HCT116 (cell line): ENCODE measurements around the gene ITM2C. TPM values are rescaled to one million over a fixed set of nuclear protein-coding genes. Genes with fewer than 3 reads are reported as not detected.
A peak's percentile ranks its signal among the peaks of the same experiment; 100 is the strongest.

Experiments used
- ATAC-seq: fragments of 200-7000 bp; cut with Tn5 transposase; 2 replicates; pipeline ENCODE4 v1.9.1; 2020; ENCODE audit warnings: mild to moderate bottlenecking, moderate library complexity
- BruUV-seq: library from RNA; stranded (reverse); fragments of 400-500 nt; replicated peaks from 2 replicates; lab custom pipeline; 2021; lab: Mats Ljungman, UMichigan
- CTCF ChIA-PET: fragments of 300-600 bp; sonication (Branson Sonifier 250); formaldehyde crosslinking; loops from one replicate; lab custom pipeline; 2021; ENCODE audit warnings: antibody characterized with exemption; lab: Charles Lee
- POLR2A ChIA-PET: fragments of 300-600, 350-600 bp; sonication (Branson Sonifier 250); formaldehyde crosslinking; loops from one replicate; lab custom pipeline; 2021; ENCODE audit warnings: antibody characterized with exemption; lab: Charles Lee
- RAD21 ChIA-PET, 2 experiments: fragments of 300-600 bp; sonication (Branson Sonifier 250); formaldehyde crosslinking; loops; one replicate each; lab custom pipeline; 2023; ENCODE audit warnings: low total read pairs in 2 of 2; ENCODE audit not compliant: uncharacterized antibody in 2 of 2, unreplicated experiment in 2 of 2, low non-redundant PET in 1 of 2; lab: Charles Lee
- DNase-seq: peaks from one replicate; pipeline ENCODE4 v3.0.0-alpha.2; 2010; ENCODE audit warnings: low read depth, low spot score
- H2AFZ ChIP-seq: fragments of 200-600 bp; shearing (Covaris generic), sonication (generic); 2 replicates; pipeline ENCODE4 v1.6.1; 2017; ENCODE audit warnings: low read depth, mixed run types, mixed read lengths, antibody characterized with exemption, low read length; ENCODE audit not compliant: poor library complexity, severe bottlenecking
- H3K27ac ChIP-seq: 2 replicates; pipeline ENCODE4 v1.5.1; 2012; ENCODE audit warnings: low read depth, low read length
- H3K27me3 ChIP-seq: fragments of 200-600 bp; sonication (generic); 2 replicates; pipeline ENCODE4 v1.6.1; 2016; ENCODE audit warnings: mixed run types, low read length, mixed read lengths; ENCODE audit not compliant: insufficient read depth
- H3K36me3 ChIP-seq, 2 experiments: fragments of 200-500 bp in 1 of 2; fragments of 200-600 bp in 1 of 2; sonication (Bioruptor generic) in 1 of 2; sonication (generic) in 1 of 2; 2 replicates each; pipeline versions ENCODE4 v1.5.1 to v1.6.1; 2014 to 2016; ENCODE audit warnings: low read length in 2 of 2, inconsistent platforms in 1 of 2, mixed read lengths in 1 of 2, mixed run types in 1 of 2; ENCODE audit not compliant: insufficient read depth in 2 of 2, control insufficient read depth in 1 of 2
- H3K4me1 ChIP-seq, 2 experiments: fragments of 200-600 bp in 1 of 2; sonication (generic) in 1 of 2; 2 replicates each; pipeline versions ENCODE4 v1.5.1 to v1.6.1; 2012 to 2017; ENCODE audit warnings: low read length in 2 of 2, inconsistent platforms in 1 of 2, mild to moderate bottlenecking in 1 of 2, mixed read lengths in 1 of 2, mixed run types in 1 of 2, moderate library complexity in 1 of 2; ENCODE audit not compliant: insufficient read depth in 2 of 2, control insufficient read depth in 1 of 2
- H3K4me2 ChIP-seq: fragments of 200-600 bp; sonication (generic); 2 replicates; pipeline ENCODE4 v1.6.1; 2017; ENCODE audit warnings: mixed run types, low read length, mixed read lengths
- H3K4me3 ChIP-seq, 2 experiments: fragments of 200-600 bp in 1 of 2; sonication (generic) in 1 of 2; replicated peaks in 1 of 2; 2 replicates each; pipeline ENCODE4 v1.5.1; 2011 to 2016; ENCODE audit warnings: low read length in 2 of 2, control low read depth in 1 of 2, low read depth in 1 of 2, mild to moderate bottlenecking in 1 of 2, mixed read lengths in 1 of 2, mixed run types in 1 of 2
- H3K79me2 ChIP-seq: fragments of 200-600 bp; sonication (generic); 2 replicates; pipeline ENCODE4 v1.6.1; 2017; ENCODE audit warnings: mild to moderate bottlenecking, mixed run types, low read length, moderate library complexity, mixed read lengths; ENCODE audit not compliant: insufficient read depth
- H3K9ac ChIP-seq: fragments of 200-600 bp; sonication (generic); 2 replicates; pipeline ENCODE4 v1.6.1; 2016; ENCODE audit warnings: low read length, mixed read lengths
- H3K9me2 ChIP-seq: fragments of 200-600 bp; sonication (generic), shearing (Covaris generic); 2 replicates; pipeline ENCODE4 v1.6.1; 2017; ENCODE audit warnings: mixed run types, mild to moderate bottlenecking, moderate library complexity; ENCODE audit not compliant: insufficient read depth
- H3K9me3 ChIP-seq, 2 experiments: fragments of 200-500 bp in 1 of 2; fragments of 200-600 bp in 1 of 2; sonication (Bioruptor generic) in 1 of 2; sonication (generic) in 1 of 2; 2 replicates each; pipeline ENCODE4 v1.6.1; 2014 to 2017; ENCODE audit warnings: low read length in 2 of 2, mixed read lengths in 2 of 2, inconsistent platforms in 1 of 2, low read depth in 1 of 2, mild to moderate bottlenecking in 1 of 2, mixed run types in 1 of 2, moderate library complexity in 1 of 2; ENCODE audit not compliant: control insufficient read depth in 1 of 2, insufficient read depth in 1 of 2
- H4K20me1 ChIP-seq: fragments of 200-600 bp; sonication (generic), shearing (Covaris generic); 2 replicates; pipeline ENCODE4 v1.6.1; 2017; ENCODE audit warnings: mixed run types, mild to moderate bottlenecking, moderate library complexity; ENCODE audit not compliant: insufficient read depth
- EGR1 ChIP-seq: IDR thresholded peaks from 2 replicates; pipeline ENCODE4 v1.6.1; 2012; ENCODE audit warnings: low read depth
- RAD21 ChIP-seq: IDR thresholded peaks from 2 replicates; pipeline ENCODE4 v1.6.1; 2012; ENCODE audit warnings: low read depth, mild to moderate bottlenecking
- REST ChIP-seq: IDR thresholded peaks from 2 replicates; pipeline ENCODE4 v1.6.1; 2012; ENCODE audit warnings: low read depth
- SRF ChIP-seq: IDR thresholded peaks from 2 replicates; pipeline ENCODE4 v1.6.1; 2012; ENCODE audit warnings: low read depth
- ZNF274 ChIP-seq: fragments of 200-500 bp; sonication (Bioruptor generic); IDR thresholded peaks from 2 replicates; pipeline ENCODE4 v1.6.1; 2014; ENCODE audit warnings: mild to moderate bottlenecking, low read depth, low read length, inconsistent platforms
- intact Hi-C: fragments of 100-400 bp; cut with micrococcal nuclease; formaldehyde crosslinking; loops from 2 replicates; pipeline ENCODE4 v1.10.0; 2022
- total RNA-seq: library from RNA; stranded (reverse); gene quantifications from one replicate; pipeline ENCODE4 v1.2.1, GENCODE V29; 2021; ENCODE audit not compliant: unreplicated experiment
- TF ChIP-seq, protein P1 (sequence below), 3 experiments: fragments of 200-600 bp in 1 of 3; sonication (generic) in 1 of 3; IDR thresholded peaks in 2 of 3; conservative IDR thresholded peaks in 1 of 3; 2 replicates each; pipeline ENCODE4 v1.5.1; 2012 to 2017; ENCODE audit warnings: low read depth in 2 of 3, low read length in 2 of 3, antibody characterized with exemption in 1 of 3, borderline replicate concordance in 1 of 3, control low read depth in 1 of 3, mild to moderate bottlenecking in 1 of 3, mixed read lengths in 1 of 3, mixed run types in 1 of 3, moderate library complexity in 1 of 3; ENCODE audit not compliant: insufficient read depth in 1 of 3

The ITM2C gene
- total RNA-seq, 1 experiment from 2014 or later = 117 TPM

DNA sequence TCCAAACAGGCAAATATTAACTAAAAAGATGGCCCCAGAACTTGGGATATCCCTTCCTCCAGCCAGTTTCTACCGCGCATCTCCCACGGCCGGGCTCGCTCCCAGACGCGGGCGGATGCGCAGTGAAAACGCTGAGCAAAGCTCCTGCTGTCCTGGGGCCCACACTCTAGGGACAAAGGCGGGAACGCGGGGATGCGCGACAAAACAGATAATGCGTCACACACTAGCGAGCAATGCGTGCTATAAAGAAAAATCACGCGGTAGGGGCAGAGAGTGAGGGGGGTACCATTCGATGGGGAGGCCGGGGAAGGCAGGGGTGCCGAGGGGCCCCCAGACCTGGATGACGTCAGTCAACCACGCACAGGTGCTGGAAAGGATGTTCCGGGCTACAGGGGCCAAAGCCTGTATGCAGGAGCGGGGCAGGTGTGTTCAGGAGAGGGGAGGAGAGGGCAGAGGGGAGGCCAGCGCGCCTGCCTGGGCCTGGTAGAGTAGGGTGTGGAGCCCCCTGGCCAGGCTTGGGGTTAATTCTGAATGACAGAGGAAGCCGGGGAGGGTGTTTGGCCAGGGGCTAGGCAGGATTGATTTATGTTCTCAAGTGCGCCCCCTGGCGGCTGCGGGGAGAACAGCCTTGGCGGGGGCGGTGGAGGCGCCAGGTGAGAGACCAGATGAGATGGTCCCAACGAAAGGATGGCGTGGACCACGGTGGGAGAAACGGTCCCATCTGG, 14.9 kb upstream of the ITM2C start:
- no peaks in the 10 kb centered on the region for H3K9me3 ChIP-seq
- H3K4me3 ChIP-seq = no peak overlapping the region
- H3K27ac ChIP-seq = no peak overlapping the region
- DNase-seq (peak; percentile 35), ATAC-seq (peak; percentile 79)
- peak overlapping the region; percentile 39 for H3K4me2 ChIP-seq
- no peaks in the 10 kb centered on the region for H3K9me2 ChIP-seq
- POLR2A ChIA-PET = no interaction called here
- no peaks in the 10 kb centered on the region for H4K20me1 ChIP-seq
- intact Hi-C loops = loop anchor here (1.0 kb wide), 1 partner anchor 15 kb away; the partner anchor contains the start of gene ITM2C
- BruUV-seq = no TSS peak
- RAD21 ChIA-PET = no interaction called here
- TF ChIP-seq RAD21 = peak; percentile 42; the same call in 1 of the 2 replicates
- TF ChIP-seq EGR1 = peak; percentile 97
- no peak for TF ChIP-seq SRF
- TF ChIP-seq, protein P1, sequence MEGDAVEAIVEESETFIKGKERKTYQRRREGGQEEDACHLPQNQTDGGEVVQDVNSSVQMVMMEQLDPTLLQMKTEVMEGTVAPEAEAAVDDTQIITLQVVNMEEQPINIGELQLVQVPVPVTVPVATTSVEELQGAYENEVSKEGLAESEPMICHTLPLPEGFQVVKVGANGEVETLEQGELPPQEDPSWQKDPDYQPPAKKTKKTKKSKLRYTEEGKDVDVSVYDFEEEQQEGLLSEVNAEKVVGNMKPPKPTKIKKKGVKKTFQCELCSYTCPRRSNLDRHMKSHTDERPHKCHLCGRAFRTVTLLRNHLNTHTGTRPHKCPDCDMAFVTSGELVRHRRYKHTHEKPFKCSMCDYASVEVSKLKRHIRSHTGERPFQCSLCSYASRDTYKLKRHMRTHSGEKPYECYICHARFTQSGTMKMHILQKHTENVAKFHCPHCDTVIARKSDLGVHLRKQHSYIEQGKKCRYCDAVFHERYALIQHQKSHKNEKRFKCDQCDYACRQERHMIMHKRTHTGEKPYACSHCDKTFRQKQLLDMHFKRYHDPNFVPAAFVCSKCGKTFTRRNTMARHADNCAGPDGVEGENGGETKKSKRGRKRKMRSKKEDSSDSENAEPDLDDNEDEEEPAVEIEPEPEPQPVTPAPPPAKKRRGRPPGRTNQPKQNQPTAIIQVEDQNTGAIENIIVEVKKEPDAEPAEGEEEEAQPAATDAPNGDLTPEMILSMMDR (IDR thresholded peaks at IDR 0.05 in 2 of 3, conservative IDR thresholded peaks at IDR 0.05 in 1 of 3; ENCODE audit: borderline replicate concordance in 1 of 3, insufficient read depth in 1 of 3, low read depth in 2 of 3, low read length in 2 of 3) = peak; percentile 64 to 98 (median 94)
- H3K27me3 ChIP-seq = no peaks in the 10 kb centered on the region
- peaks cover 4 to 17% of the 10 kb centered on the region in 2 experiments; a peak in 3 of 4 replicates for H3K4me1 ChIP-seq
- no peak overlapping the region for H3K9ac ChIP-seq
- H3K36me3 ChIP-seq = no peaks in the 10 kb centered on the region
- peak overlapping the region; percentile 29 for H2AFZ ChIP-seq
- CTCF ChIA-PET = interaction anchor here (1.5 kb wide), 1 partner anchor 9 kb away, joined by 6 read pairs; no protein-coding TSS in a partner anchor
- H3K79me2 ChIP-seq = no peaks in the 10 kb centered on the region

- no peaks in the 10 kb centered on the region for H3K9me2 ChIP-seq
- ATAC-seq (peak; percentile 23), DNase-seq (no peak)
- TF ChIP-seq, protein P1 (IDR thresholded peaks at IDR 0.05 in 2 of 3, conservative IDR thresholded peaks at IDR 0.05 in 1 of 3; ENCODE audit: borderline replicate concordance in 1 of 3, insufficient read depth in 1 of 3, low read depth in 2 of 3, low read length in 2 of 3) = peak in 1 of 3 experiments; percentile 5; a peak in 1 of 6 replicates
- TF ChIP-seq ZNF274 (no peak), REST (no peak)
- intact Hi-C loops = loop anchor here (1.0 kb wide), 1 partner anchor 14 kb away; the partner anchor contains the start of gene ITM2C
- ChIA-PET POLR2A (no interaction called here), RAD21 (no interaction called here), CTCF (interaction anchor here (0.7 to 1.5 kb wide), 3 partner anchors 10 to 108 kb away, joined by 3 to 6 read pairs (median 3); no protein-coding TSS in a partner anchor)
- H3K27me3 ChIP-seq = no peaks in the 10 kb centered on the region
- H3K4me3 ChIP-seq = no peak overlapping the region
- H2AFZ ChIP-seq = peak overlapping the region; percentile 29
- peaks cover 4 to 17% of the 10 kb centered on the region in 2 experiments; a peak in 3 of 4 replicates for H3K4me1 ChIP-seq
- H4K20me1 ChIP-seq = no peaks in the 10 kb centered on the region
- no peaks in the 10 kb centered on the region for H3K36me3 ChIP-seq
- no peaks in the 10 kb centered on the region for H3K9me3 ChIP-seq
- peak overlapping the region; percentile 39 for H3K4me2 ChIP-seq
- no TSS peak for BruUV-seq
- no peaks in the 10 kb centered on the region for H3K79me2 ChIP-seq
- H3K9ac ChIP-seq = no peak overlapping the region
- no peak overlapping the region for H3K27ac ChIP-seq
Observed at GRCh38 chr2:230850358-230850658, 14.4 kb upstream of the ITM2C start.
